Glutamatergic neuron (in vitro differentiated cells): Measurements from ENCODE around the gene RAP1A. TPM values are rescaled to one million over a fixed set of nuclear protein-coding genes. Genes with fewer than 3 reads are reported as not detected.
A peak's percentile ranks its signal among the peaks of the same experiment; 100 is the strongest.

Experiments used
- DNase-seq: peaks from one replicate; pipeline ENCODE4 v3.0.0; 2022
- H3K27ac Mint-ChIP-seq: one replicate; pipeline ENCODE4 v1.8.0; 2020; ENCODE audit warnings: mild to moderate bottlenecking, mixed read lengths, inconsistent platforms; ENCODE audit not compliant: unreplicated experiment
- H3K27me3 Mint-ChIP-seq: one replicate; pipeline ENCODE4 v1.8.0; 2020; ENCODE audit warnings: mild to moderate bottlenecking, moderate library complexity, mixed read lengths, inconsistent platforms; ENCODE audit not compliant: unreplicated experiment
- H3K36me3 Mint-ChIP-seq: one replicate; pipeline ENCODE4 v1.8.0; 2020; ENCODE audit warnings: mild to moderate bottlenecking, mixed read lengths, inconsistent platforms; ENCODE audit not compliant: unreplicated experiment
- H3K4me1 Mint-ChIP-seq: one replicate; pipeline ENCODE4 v1.8.0; 2020; ENCODE audit warnings: mild to moderate bottlenecking, low read depth, mixed read lengths, inconsistent platforms; ENCODE audit not compliant: unreplicated experiment
- H3K4me3 Mint-ChIP-seq: one replicate; pipeline ENCODE4 v1.8.0; 2020; ENCODE audit warnings: mild to moderate bottlenecking, mixed read lengths, inconsistent platforms; ENCODE audit not compliant: unreplicated experiment
- H3K9me3 Mint-ChIP-seq: one replicate; pipeline ENCODE4 v1.8.0; 2020; ENCODE audit warnings: mild to moderate bottlenecking, moderate library complexity, mixed read lengths, inconsistent platforms; ENCODE audit not compliant: unreplicated experiment
- total RNA-seq: library from RNA; stranded (reverse); fragmentation: NEBNext Ultra II Directional; extraction: Animal tissue kit (Norgen Biotek cat#: 25700); gene quantifications from one replicate; pipeline ENCODE4 v1.2.1, GENCODE V29; 2021; ENCODE audit not compliant: unreplicated experiment
- TF ChIP-seq, protein P1 (sequence below): fragments of 200-600 bp; sonication (generic); IDR thresholded peaks from one replicate; pipeline ENCODE4 v1.5.0; 2021; ENCODE audit not compliant: partially characterized antibody, unreplicated experiment

The RAP1A gene
- total RNA-seq, 1 donor from 2014 or later: 17.9 TPM

DNA sequence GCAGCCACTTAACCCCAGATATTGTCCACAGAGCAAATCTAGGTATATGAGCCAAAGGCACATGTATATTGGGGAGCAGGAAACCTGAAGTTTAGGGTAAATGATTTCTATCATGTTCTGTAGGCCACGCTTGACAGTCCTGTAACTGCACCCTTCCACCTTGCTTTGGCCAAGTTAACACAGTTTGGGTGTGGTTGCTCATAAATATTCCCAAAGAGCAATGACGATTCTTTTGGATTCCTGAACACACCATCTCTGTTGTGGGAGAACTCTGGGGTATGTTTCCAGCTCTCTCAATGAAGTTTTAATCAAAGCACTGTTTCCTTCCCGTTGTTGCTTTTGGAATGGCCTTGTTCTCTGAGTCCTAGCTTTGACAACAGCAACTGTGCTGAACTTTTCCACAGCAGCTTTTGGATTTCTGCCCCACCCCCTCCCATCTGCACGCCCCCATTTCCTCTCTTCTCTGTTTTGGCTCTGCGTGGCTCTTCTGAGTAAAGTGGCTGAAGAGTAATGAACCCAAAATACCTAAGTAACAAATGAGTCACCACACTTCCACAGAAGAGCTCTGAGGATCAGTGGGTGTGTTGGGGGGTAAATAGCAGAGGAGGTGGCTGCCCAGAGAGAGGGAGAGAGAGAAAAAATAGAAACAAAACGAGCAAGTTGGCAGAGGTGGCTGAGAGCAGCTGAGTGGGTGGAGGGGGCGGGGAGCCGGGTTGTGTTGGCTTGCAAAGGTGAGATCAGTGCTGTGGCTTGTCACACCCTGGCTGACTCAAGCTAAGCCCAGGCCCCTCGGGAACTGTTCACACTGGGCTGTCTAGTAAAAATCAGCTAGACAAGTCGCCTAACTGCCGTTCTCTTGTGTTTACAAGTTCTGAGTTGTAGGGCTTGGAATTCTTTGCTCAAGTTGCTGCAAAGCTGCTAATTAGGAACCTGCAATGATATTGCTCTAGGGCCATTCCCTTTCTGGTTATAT lies 26.9 kb upstream of the RAP1A start:
- H3K27me3 Mint-ChIP-seq: no peaks in the 10 kb centered on the region
- peak; percentile 22 for DNase-seq
- TF ChIP-seq, protein P1, sequence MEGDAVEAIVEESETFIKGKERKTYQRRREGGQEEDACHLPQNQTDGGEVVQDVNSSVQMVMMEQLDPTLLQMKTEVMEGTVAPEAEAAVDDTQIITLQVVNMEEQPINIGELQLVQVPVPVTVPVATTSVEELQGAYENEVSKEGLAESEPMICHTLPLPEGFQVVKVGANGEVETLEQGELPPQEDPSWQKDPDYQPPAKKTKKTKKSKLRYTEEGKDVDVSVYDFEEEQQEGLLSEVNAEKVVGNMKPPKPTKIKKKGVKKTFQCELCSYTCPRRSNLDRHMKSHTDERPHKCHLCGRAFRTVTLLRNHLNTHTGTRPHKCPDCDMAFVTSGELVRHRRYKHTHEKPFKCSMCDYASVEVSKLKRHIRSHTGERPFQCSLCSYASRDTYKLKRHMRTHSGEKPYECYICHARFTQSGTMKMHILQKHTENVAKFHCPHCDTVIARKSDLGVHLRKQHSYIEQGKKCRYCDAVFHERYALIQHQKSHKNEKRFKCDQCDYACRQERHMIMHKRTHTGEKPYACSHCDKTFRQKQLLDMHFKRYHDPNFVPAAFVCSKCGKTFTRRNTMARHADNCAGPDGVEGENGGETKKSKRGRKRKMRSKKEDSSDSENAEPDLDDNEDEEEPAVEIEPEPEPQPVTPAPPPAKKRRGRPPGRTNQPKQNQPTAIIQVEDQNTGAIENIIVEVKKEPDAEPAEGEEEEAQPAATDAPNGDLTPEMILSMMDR: no peak
- no peaks in the 10 kb centered on the region for H3K36me3 Mint-ChIP-seq
- H3K9me3 Mint-ChIP-seq: peaks cover 4% of the 10 kb centered on the region
- H3K4me3 Mint-ChIP-seq: no peak overlapping the region
- peaks cover 4% of the 10 kb centered on the region for H3K4me1 Mint-ChIP-seq
- no peak overlapping the region for H3K27ac Mint-ChIP-seq

DNA sequence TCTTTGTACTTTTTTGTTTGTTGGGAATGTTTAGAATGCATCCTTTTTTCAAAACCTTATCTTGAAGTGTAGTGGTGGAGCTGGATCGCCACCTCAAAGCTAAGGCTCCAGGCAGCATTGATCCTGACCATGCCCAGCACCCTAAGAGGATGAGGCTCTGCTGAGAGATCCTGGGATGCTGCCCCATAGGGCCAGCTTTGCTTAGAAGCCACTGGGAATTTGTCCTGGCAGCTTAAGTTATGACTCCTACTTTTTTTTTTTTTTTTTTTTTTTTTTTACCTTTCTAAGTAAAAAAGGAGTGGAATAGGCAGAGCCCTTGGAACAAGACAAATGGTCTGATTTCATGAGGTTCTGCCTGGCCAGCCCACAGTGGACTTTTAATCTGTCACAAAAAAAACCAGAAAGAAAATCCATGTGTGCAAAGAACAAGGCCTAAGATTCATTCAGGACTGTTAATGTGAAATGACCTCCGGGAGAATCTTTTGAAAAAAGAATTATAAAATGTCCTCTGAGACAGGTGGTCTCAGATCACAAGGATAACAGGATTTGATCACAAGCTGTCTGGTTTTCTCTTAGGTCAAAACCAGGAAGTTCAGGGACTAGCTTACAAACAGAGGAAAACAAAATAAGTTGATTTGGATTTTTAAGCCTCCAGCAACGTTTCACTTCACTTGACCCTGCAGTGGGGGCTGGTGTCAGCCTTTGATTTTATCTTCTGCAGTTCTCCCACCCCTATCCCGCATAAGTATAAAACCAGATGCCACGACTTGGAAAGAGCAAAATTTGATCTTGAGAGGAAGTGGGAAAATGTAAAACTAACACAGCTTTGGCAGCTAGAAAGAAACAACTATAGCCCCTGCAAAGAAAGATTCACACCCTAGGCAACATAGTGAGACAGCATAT lies 25.9 kb upstream of the RAP1A start:
- Mint-ChIP-seq H3K27ac (no peak overlapping the region), H3K27me3 (no peaks in the 10 kb centered on the region), H3K4me1 (peaks cover 4% of the 10 kb centered on the region), H3K9me3 (peaks cover 4% of the 10 kb centered on the region), H3K4me3 (no peak overlapping the region), H3K36me3 (no peaks in the 10 kb centered on the region)
- DNase-seq: no peak
- TF ChIP-seq, protein P1: no peak

DNA sequence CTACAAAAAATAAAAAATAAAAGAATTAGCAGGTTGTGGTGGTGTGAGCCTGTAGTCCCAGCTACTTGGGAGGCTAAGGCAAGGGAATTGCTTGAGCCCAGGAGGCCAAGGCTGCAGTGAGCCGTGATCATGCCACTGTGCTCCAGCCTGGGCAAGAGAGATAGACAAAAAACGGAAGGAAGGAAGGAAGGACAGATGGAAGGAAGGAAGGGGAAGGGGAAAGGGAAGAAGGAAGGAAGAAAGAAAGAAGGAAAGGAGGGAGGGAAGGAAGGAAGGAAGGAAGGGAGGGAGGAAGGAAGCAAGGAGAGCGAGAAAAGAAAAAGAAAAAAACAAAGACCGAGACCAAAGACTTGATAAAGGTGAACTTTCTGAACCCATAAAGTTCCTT lies 25.3 kb upstream of the RAP1A start:
- no peak overlapping the region for H3K4me3 Mint-ChIP-seq
- H3K27ac Mint-ChIP-seq: no peak overlapping the region
- no peaks in the 10 kb centered on the region for H3K27me3 Mint-ChIP-seq

DNA sequence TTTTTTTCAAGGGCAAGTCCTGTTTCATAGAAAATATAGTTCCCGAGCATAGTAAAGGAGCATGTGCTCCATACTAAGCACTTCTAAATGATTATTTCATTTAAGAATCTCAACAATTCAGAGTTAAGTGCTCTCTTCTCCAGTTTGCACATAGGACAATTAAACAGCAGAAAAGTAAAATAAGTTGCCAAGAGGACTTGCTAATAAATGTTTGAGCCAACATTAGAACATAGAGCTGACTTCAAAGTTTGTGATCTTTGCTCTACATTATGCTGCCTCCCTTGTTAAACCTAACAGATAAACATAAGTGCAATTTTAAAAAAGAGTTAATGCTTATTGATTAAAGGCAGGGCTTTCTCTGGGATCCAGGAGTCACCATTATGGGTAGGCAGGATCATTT lies 23.8 kb upstream of the RAP1A start:
- Mint-ChIP-seq H3K36me3 (no peaks in the 10 kb centered on the region), H3K27me3 (no peaks in the 10 kb centered on the region), H3K4me3 (no peak overlapping the region), H3K9me3 (peaks cover 4% of the 10 kb centered on the region), H3K27ac (no peak overlapping the region), H3K4me1 (peaks cover 4% of the 10 kb centered on the region)
- no peak for DNase-seq
- TF ChIP-seq, protein P1: no peak

More for the DNA sequence above, 25.3 kb upstream of the RAP1A start:
- no peak for DNase-seq
- Mint-ChIP-seq H3K4me1 (peaks cover 4% of the 10 kb centered on the region), H3K9me3 (peaks cover 4% of the 10 kb centered on the region), H3K36me3 (no peaks in the 10 kb centered on the region)
- TF ChIP-seq, protein P1: no peak
